ENCODE results near the gene AHSP. TPM values are rescaled to one million over a fixed set of nuclear protein-coding genes. Genes with fewer than 3 reads are reported as not detected.
A peak's percentile ranks its signal among the peaks of the same experiment; 100 is the strongest.
"Not testable (repeated sequence)": the region's sequence is repeated elsewhere in the genome, so short reads cannot be mapped to it uniquely, and the experiment has no call there.

Gene AHSP
- total and polyA plus RNA-seq, 2 donors = 2.0 to 43.8 TPM

DNA sequence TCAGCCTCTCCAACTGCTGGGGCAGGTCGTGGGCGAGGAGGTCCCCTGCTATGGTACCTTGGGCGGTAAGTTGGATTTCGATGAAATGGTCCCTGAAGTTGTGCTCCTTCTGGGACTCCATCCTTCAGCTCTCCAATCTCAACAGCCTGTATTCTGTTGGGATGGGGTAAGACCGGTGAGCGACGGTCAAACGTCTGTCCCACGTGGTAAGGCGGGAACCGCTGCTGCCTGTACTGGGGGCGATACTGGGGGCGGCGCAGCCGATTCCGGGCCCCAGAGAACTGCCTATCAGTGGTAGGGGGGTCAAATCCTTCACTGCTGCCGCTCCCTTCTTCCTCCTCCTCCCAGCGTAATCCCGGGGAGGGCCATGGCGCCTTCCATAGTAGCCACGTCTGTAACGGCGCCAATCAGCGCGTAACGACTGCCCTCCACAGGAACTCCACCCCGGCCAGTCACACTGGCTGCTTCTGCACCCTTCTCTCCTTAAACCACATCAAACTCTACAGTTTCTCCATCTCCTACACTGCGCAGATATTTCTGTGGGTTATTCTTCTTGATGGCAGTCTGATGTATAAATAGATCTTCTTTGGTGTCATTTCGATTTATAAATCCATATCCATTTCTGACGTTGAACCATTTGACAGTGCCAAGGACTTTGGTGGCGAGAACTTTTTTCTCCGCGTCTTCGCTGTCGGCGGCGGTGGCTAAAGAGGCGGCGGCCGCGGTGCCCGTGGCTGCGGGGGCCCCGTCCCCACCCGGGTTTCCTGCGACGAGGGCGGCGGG lies 41.1 kb downstream of the AHSP start:
- no peaks in the 10 kb centered on the region for H3K36me3 ChIP-seq (ENCODE audit: control insufficient read depth in 2 of 2, insufficient read depth in 2 of 2, low read length in 1 of 2)
- peak overlapping the region in 1 of 2 donors; percentile 31 for H3K4me3 ChIP-seq (ENCODE audit: low read length in 2 of 2)
- peak in 1 of 9 donors; percentile 5 for DNase-seq (ENCODE audit: low read depth in 6 of 9, low spot score in 9 of 9)
- peaks cover 8 to 22% of the 10 kb centered on the region in 2 donors for H3K27me3 ChIP-seq (ENCODE audit: control insufficient read depth in 2 of 2, insufficient read depth in 1 of 2, low read length in 1 of 2)
- no peaks in the 10 kb centered on the region for H3K9me3 ChIP-seq (ENCODE audit: control insufficient read depth in 2 of 2, insufficient read depth in 1 of 2, low read length in 1 of 2)
- no peak overlapping the region for H3K27ac ChIP-seq (ENCODE audit: low read depth in 1 of 2, low read length in 1 of 2)
- no peaks in the 10 kb centered on the region for H3K4me1 ChIP-seq (ENCODE audit: control insufficient read depth in 2 of 2, insufficient read depth in 2 of 2, low read length in 2 of 2)
- WGBS = 18% methylated on average over 49 of the region's 49 CpGs

DNA sequence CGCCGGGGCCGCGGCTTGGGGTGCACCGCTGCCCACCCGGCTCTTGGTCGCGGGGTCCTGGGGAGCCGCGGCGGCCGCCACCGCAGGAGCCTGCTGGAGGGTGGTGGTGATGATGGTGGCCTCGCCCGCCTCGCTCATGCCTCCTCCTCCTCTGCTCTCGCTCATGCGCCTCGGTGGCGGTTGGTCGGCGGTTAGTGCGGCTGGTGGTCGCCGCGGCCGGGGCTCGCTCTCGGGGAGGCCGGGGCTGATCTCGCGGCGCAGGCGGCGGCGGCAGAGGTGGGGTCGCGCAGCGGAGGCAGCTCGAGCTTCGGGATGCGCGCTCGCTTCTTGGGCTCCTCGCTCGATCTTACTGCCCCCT lies 41.6 kb downstream of the AHSP start:
- H3K4me1 ChIP-seq (ENCODE audit: control insufficient read depth in 2 of 2, insufficient read depth in 2 of 2, low read length in 2 of 2) = no peaks in the 10 kb centered on the region
- no peaks in the 10 kb centered on the region for H3K36me3 ChIP-seq (ENCODE audit: control insufficient read depth in 2 of 2, insufficient read depth in 2 of 2, low read length in 1 of 2)
- WGBS = under 1% methylated on average over 46 of the region's 46 CpGs
- peaks cover 8 to 22% of the 10 kb centered on the region in 2 donors for H3K27me3 ChIP-seq (ENCODE audit: control insufficient read depth in 2 of 2, insufficient read depth in 1 of 2, low read length in 1 of 2)
- H3K4me3 ChIP-seq (ENCODE audit: low read length in 2 of 2) = peak overlapping the region in 1 of 2 donors; percentile 31
- H3K27ac ChIP-seq (ENCODE audit: low read depth in 1 of 2, low read length in 1 of 2) = no peak overlapping the region
- DNase-seq (ENCODE audit: low read depth in 6 of 9, low spot score in 9 of 9) = peak in 2 of 9 donors; percentile 1 to 8
- no peaks in the 10 kb centered on the region for H3K9me3 ChIP-seq (ENCODE audit: control insufficient read depth in 2 of 2, insufficient read depth in 1 of 2, low read length in 1 of 2)

DNA sequence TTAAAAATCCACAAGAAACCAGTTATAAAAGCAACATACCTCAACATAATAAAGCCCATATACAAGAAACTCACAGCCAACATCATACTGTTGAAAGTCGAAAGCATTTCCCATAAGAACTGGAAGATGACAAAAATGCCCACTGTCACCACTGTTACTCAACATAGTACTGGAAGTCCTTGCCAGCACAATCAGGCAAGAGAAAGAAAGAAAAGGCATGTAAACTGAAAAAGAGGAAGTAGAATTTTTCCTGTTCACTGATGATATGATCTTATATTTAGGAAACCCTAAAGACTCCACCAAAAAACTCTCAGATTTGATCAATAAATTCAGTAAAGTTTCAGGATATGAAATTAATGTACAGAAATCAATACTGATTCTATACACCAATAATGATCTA lies 45.1 kb downstream of the AHSP start:
- no peak for DNase-seq (ENCODE audit: low read depth in 6 of 9, low spot score in 9 of 9)
- Histone ChIP-seq H3K4me1 (ENCODE audit: control insufficient read depth in 2 of 2, insufficient read depth in 2 of 2, low read length in 2 of 2) (no peaks in the 10 kb centered on the region), H3K27ac (ENCODE audit: low read depth in 1 of 2, low read length in 1 of 2) (no peak overlapping the region), H3K9me3 (ENCODE audit: control insufficient read depth in 2 of 2, insufficient read depth in 1 of 2, low read length in 1 of 2) (peaks cover 2 to 6% of the 10 kb centered on the region in 2 donors), H3K4me3 (ENCODE audit: low read length in 2 of 2) (no peak overlapping the region), H3K36me3 (ENCODE audit: control insufficient read depth in 2 of 2, insufficient read depth in 2 of 2, low read length in 1 of 2) (no peaks in the 10 kb centered on the region), H3K27me3 (ENCODE audit: control insufficient read depth in 2 of 2, insufficient read depth in 1 of 2, low read length in 1 of 2) (peaks cover 8 to 22% of the 10 kb centered on the region in 2 donors)
- 11% methylated on average over 1 of the region's 1 CpG for WGBS

DNA sequence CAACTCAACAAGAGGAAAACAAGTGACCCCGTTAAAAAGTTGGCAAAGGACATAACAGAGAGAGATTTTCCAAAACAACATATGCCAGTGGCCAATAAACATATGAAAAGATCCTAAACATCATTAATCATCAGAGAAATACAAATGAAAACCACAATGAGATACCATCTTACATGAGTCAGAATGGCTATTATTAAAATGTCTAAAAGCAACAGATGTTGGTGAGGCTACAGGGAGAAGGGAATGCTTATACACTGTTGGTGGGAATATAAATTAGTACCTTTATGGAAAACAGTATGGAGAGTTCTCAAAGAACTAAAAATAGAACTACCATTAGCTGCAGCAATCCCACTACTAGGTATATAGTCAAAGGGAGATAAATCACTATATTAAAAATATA lies 46.5 kb downstream of the AHSP start:
- not testable (repeated sequence) for DNase-seq (ENCODE audit: low read depth in 6 of 9, low spot score in 9 of 9); H3K9me3 ChIP-seq (ENCODE audit: control insufficient read depth in 2 of 2, insufficient read depth in 1 of 2, low read length in 1 of 2); H3K4me3 ChIP-seq (ENCODE audit: low read length in 2 of 2); H3K27ac ChIP-seq (ENCODE audit: low read depth in 1 of 2, low read length in 1 of 2); H3K4me1 ChIP-seq (ENCODE audit: control insufficient read depth in 2 of 2, insufficient read depth in 2 of 2, low read length in 2 of 2); H3K36me3 ChIP-seq (ENCODE audit: control insufficient read depth in 2 of 2, insufficient read depth in 2 of 2, low read length in 1 of 2)
- WGBS = 70% methylated on average over 1 of the region's 1 CpG
- peaks cover 2 to 11% of the 10 kb centered on the region in 2 donors for H3K27me3 ChIP-seq (ENCODE audit: control insufficient read depth in 2 of 2, insufficient read depth in 1 of 2, low read length in 1 of 2)

GRCh38 chr16:31577411-31577810 lies 49.7 kb downstream of the AHSP start:
- no peaks in the 10 kb centered on the region for H3K27me3 ChIP-seq (ENCODE audit: control insufficient read depth in 2 of 2, insufficient read depth in 1 of 2, low read length in 1 of 2)
- no peaks in the 10 kb centered on the region for H3K36me3 ChIP-seq (ENCODE audit: control insufficient read depth in 2 of 2, insufficient read depth in 2 of 2, low read length in 1 of 2)
- H3K4me1 ChIP-seq (ENCODE audit: control insufficient read depth in 2 of 2, insufficient read depth in 2 of 2, low read length in 2 of 2) = no peaks in the 10 kb centered on the region
- no peak overlapping the region for H3K4me3 ChIP-seq (ENCODE audit: low read length in 2 of 2)
- peaks cover 3 to 6% of the 10 kb centered on the region in 2 donors for H3K9me3 ChIP-seq (ENCODE audit: control insufficient read depth in 2 of 2, insufficient read depth in 1 of 2, low read length in 1 of 2)
- WGBS = 93% methylated on average over 1 of the region's 1 CpG
- no peak overlapping the region for H3K27ac ChIP-seq (ENCODE audit: low read depth in 1 of 2, low read length in 1 of 2)
- no peak for DNase-seq (ENCODE audit: low read depth in 6 of 9, low spot score in 9 of 9)

Other genes with a start within 250 kb of the AHSP start
- gene ITGAX, start 172.7 kb upstream of the AHSP start, total RNA-seq = 3.5 TPM
- gene ITGAX, start 172.7 kb upstream of the AHSP start, polyA plus RNA-seq = 15.5 TPM
- gene ITGAD, start 134.6 kb upstream of the AHSP start, total RNA-seq = 0.28 TPM
- gene ITGAD, start 134.6 kb upstream of the AHSP start, polyA plus RNA-seq = 0.78 TPM
- 0.33 TPM for gene COX6A2, start 99.5 kb upstream of the AHSP start, total RNA-seq
- 2.9 TPM for gene COX6A2, start 99.5 kb upstream of the AHSP start, polyA plus RNA-seq
- 0.14 TPM for gene ZNF843, start 85.1 kb upstream of the AHSP start, total RNA-seq
- gene ZNF843, start 85.1 kb upstream of the AHSP start, polyA plus RNA-seq = 0.39 TPM
- gene ARMC5, start 68.4 kb upstream of the AHSP start, total RNA-seq = 8.2 TPM
- gene ARMC5, start 68.4 kb upstream of the AHSP start, polyA plus RNA-seq = 19.7 TPM
- gene TGFB1I1, start 55.7 kb upstream of the AHSP start, total RNA-seq = 1.5 TPM
- 9.2 TPM for gene TGFB1I1, start 55.7 kb upstream of the AHSP start, polyA plus RNA-seq
- gene SLC5A2, start 44.8 kb upstream of the AHSP start, total RNA-seq = 0.14 TPM
- 2.8 TPM for gene SLC5A2, start 44.8 kb upstream of the AHSP start, polyA plus RNA-seq
- 20.8 TPM for gene RUSF1, start 19.5 kb upstream of the AHSP start, total RNA-seq
- 72.9 TPM for gene RUSF1, start 19.5 kb upstream of the AHSP start, polyA plus RNA-seq

Measured in thymus (tissue), 11 donors.